Neural cell (in vitro differentiated cells): ENCODE measurements around the gene SDK1. TPM values are rescaled to one million over a fixed set of nuclear protein-coding genes. Genes with fewer than 3 reads are reported as not detected.

Experiments used
- H2AFZ ChIP-seq: fragments of 200-600, 300-800 bp; sonication (generic), shearing (Covaris generic); 2 replicates; pipeline ENCODE4 v1.6.0; 2014; ENCODE audit warnings: low read depth, mild to moderate bottlenecking, antibody characterized with exemption, low read length, moderate library complexity
- H3F3A ChIP-seq: fragments of 200-600 bp; shearing (Covaris generic); 2 replicates; pipeline ENCODE4 v1.6.1; 2016; ENCODE audit warnings: mild to moderate bottlenecking, moderate library complexity, mixed read lengths, antibody characterized with exemption, low read length; ENCODE audit not compliant: insufficient read depth, poor library complexity, severe bottlenecking
- H3K27ac ChIP-seq: fragments of 200-600, 300-800 bp; sonication (generic), shearing (Covaris generic); 2 replicates; pipeline ENCODE4 v1.5.1; 2014; ENCODE audit warnings: mild to moderate bottlenecking, low read length, moderate library complexity
- H3K27me3 ChIP-seq: fragments of 300-800, 200-600 bp; sonication (generic), shearing (Covaris generic); 2 replicates; pipeline ENCODE4 v1.6.0; 2014; ENCODE audit warnings: mild to moderate bottlenecking, low read depth, low read length, moderate library complexity; ENCODE audit not compliant: insufficient read depth
- H3K36me3 ChIP-seq: fragments of 300-800, 200-600 bp; sonication (generic), shearing (Covaris generic); 2 replicates; pipeline ENCODE4 v1.5.1; 2014; ENCODE audit warnings: mild to moderate bottlenecking, antibody characterized with exemption, low read length, moderate library complexity; ENCODE audit not compliant: insufficient read depth
- H3K4me2 ChIP-seq: fragments of 300-800, 200-600 bp; sonication (generic), shearing (Covaris generic); 2 replicates; pipeline ENCODE4 v1.6.0; 2014; ENCODE audit warnings: mild to moderate bottlenecking, low read length
- H3K4me3 ChIP-seq: fragments of 300-800, 200-600 bp; sonication (generic), shearing (Covaris generic); 2 replicates; pipeline ENCODE4 v1.5.1; 2014; ENCODE audit warnings: mild to moderate bottlenecking, low read length, moderate library complexity
- H3K79me2 ChIP-seq: fragments of 200-600 bp; shearing (Covaris generic); replicated peaks from 2 replicates; pipeline ENCODE4 v1.6.0; 2014; ENCODE audit warnings: mild to moderate bottlenecking, low read length, moderate library complexity; ENCODE audit not compliant: insufficient read depth
- H3K9ac ChIP-seq: fragments of 300-800, 200-600 bp; sonication (generic), shearing (Covaris generic); 2 replicates; pipeline ENCODE4 v1.6.1; 2016; ENCODE audit warnings: mild to moderate bottlenecking, low read length, mixed read lengths
- H3K9me2 ChIP-seq: fragments of 200-600 bp; shearing (Covaris generic); 2 replicates; pipeline ENCODE4 v1.6.1; 2016; ENCODE audit warnings: mild to moderate bottlenecking, low read length, mixed read lengths; ENCODE audit not compliant: insufficient read depth
- H3K9me3 ChIP-seq: fragments of 200-600, 300-800 bp; sonication (generic), shearing (Covaris generic); 2 replicates; pipeline ENCODE4 v1.6.1; 2016; ENCODE audit warnings: mild to moderate bottlenecking, mixed run types, low read length, moderate library complexity, mixed read lengths
- H4K20me1 ChIP-seq: fragments of 200-600 bp; shearing (Covaris generic); 2 replicates; pipeline ENCODE4 v1.6.1; 2016; ENCODE audit warnings: mild to moderate bottlenecking, mixed run types; ENCODE audit not compliant: insufficient read depth
- CTCF ChIP-seq: fragments of 450-650 bp; IDR thresholded peaks from 2 replicates; pipeline ENCODE4 v1.5.1; 2014; ENCODE audit warnings: antibody characterized with exemption, mild to moderate bottlenecking, moderate library complexity; ENCODE audit not compliant: poor library complexity, severe bottlenecking
- EP300 ChIP-seq: fragments of 450-650 bp; conservative IDR thresholded peaks from 2 replicates; pipeline ENCODE4 v1.6.1; 2014; ENCODE audit warnings: antibody characterized with exemption, mild to moderate bottlenecking, moderate library complexity; ENCODE audit not compliant: poor library complexity, severe bottlenecking
- EZH2 ChIP-seq: fragments of 200-600, 300-800 bp; shearing (Covaris generic), sonication (generic); IDR thresholded peaks from 2 replicates; pipeline ENCODE4 v1.6.1; 2014; ENCODE audit warnings: antibody characterized with exemption, low read length, borderline replicate concordance, mild to moderate bottlenecking; ENCODE audit not compliant: insufficient read depth, poor library complexity, severe bottlenecking
- MXI1 ChIP-seq: fragments of 450-650 bp; conservative IDR thresholded peaks from 2 replicates; pipeline ENCODE4 v1.6.1; 2014; ENCODE audit warnings: antibody characterized with exemption, mild to moderate bottlenecking; ENCODE audit not compliant: poor library complexity, severe bottlenecking
- POLR2AphosphoS5 ChIP-seq: IDR thresholded peaks from 2 replicates; pipeline ENCODE4 v1.6.1; 2012
- RAD21 ChIP-seq: fragments of 450-650 bp; conservative IDR thresholded peaks from 2 replicates; pipeline ENCODE4 v1.6.1; 2014; ENCODE audit warnings: antibody characterized with exemption, mild to moderate bottlenecking, moderate library complexity
- REST ChIP-seq: IDR thresholded peaks from 2 replicates; pipeline ENCODE4 v1.6.1; 2012; ENCODE audit warnings: borderline replicate concordance
- SMC3 ChIP-seq: fragments of 450-650 bp; conservative IDR thresholded peaks from 2 replicates; pipeline ENCODE4 v1.6.1; 2014; ENCODE audit warnings: antibody characterized with exemption, mild to moderate bottlenecking, moderate library complexity; ENCODE audit not compliant: poor library complexity
- TAF1 ChIP-seq: IDR thresholded peaks from 2 replicates; pipeline ENCODE4 v1.6.1; 2012; ENCODE audit warnings: low read depth
- polyA plus RNA-seq: library from polyadenylated mRNA; depleted of rRNA; stranded (reverse); fragments of >200 nt; gene quantifications from 2 replicates; pipeline ENCODE4 v1.2.3, GENCODE V29; 2014

The SDK1 gene
- polyA plus RNA-seq, 1 donor from 2014 or later = 2.7 TPM

GRCh38 chr7:3989723-3990122, 688.7 kb downstream of the SDK1 start:
- no peaks in the 10 kb centered on the region for H3K9me3 ChIP-seq
- H3K36me3 ChIP-seq = no peaks in the 10 kb centered on the region
- no peaks in the 10 kb centered on the region for H3K79me2 ChIP-seq
- no peak overlapping the region for H3K4me2 ChIP-seq
- H2AFZ ChIP-seq = no peak overlapping the region
- H3K4me3 ChIP-seq = no peak overlapping the region
- no peaks in the 10 kb centered on the region for H3K9me2 ChIP-seq
- TF ChIP-seq MXI1 (no peak), CTCF (no peak), TAF1 (no peak), EZH2 (no peak), POLR2AphosphoS5 (no peak), RAD21 (no peak), EP300 (no peak), SMC3 (no peak)
- no peak overlapping the region for H3K9ac ChIP-seq
- H3K27me3 ChIP-seq = no peaks in the 10 kb centered on the region
- no peaks in the 10 kb centered on the region for H3F3A ChIP-seq
- no peaks in the 10 kb centered on the region for H4K20me1 ChIP-seq
- no peak overlapping the region for H3K27ac ChIP-seq

GRCh38 chr7:3991731-3992231, 690.7 kb downstream of the SDK1 start:
- H3K4me3 ChIP-seq = no peak overlapping the region
- H3K9ac ChIP-seq = no peak overlapping the region
- no peak overlapping the region for H3K4me2 ChIP-seq
- H2AFZ ChIP-seq = no peak overlapping the region
- H3K9me3 ChIP-seq = no peaks in the 10 kb centered on the region
- no peaks in the 10 kb centered on the region for H3K36me3 ChIP-seq
- no peaks in the 10 kb centered on the region for H3K79me2 ChIP-seq
- no peaks in the 10 kb centered on the region for H3K9me2 ChIP-seq
- H3K27me3 ChIP-seq = no peaks in the 10 kb centered on the region
- H3F3A ChIP-seq = no peaks in the 10 kb centered on the region
- TF ChIP-seq EP300 = no peak
- no peak for TF ChIP-seq CTCF
- no peak overlapping the region for H3K27ac ChIP-seq
- no peaks in the 10 kb centered on the region for H4K20me1 ChIP-seq

- TF ChIP-seq RAD21 (no peak), POLR2AphosphoS5 (no peak), REST (no peak), EP300 (no peak), CTCF (no peak), EZH2 (no peak), SMC3 (no peak), TAF1 (no peak), MXI1 (no peak)
- Histone ChIP-seq H3K9me2 (no peaks in the 10 kb centered on the region), H3K79me2 (no peaks in the 10 kb centered on the region), H3K27ac (no peak overlapping the region), H3K36me3 (no peaks in the 10 kb centered on the region), H3K9ac (no peak overlapping the region), H3K9me3 (no peaks in the 10 kb centered on the region), H2AFZ (no peak overlapping the region), H3K4me2 (no peak overlapping the region), H4K20me1 (no peaks in the 10 kb centered on the region), H3K27me3 (no peaks in the 10 kb centered on the region), H3K4me3 (no peak overlapping the region), H3F3A (no peaks in the 10 kb centered on the region)
Observed at GRCh38 chr7:3992841-3993240, 691.8 kb downstream of the SDK1 start.
